ENCODE results near the gene ATP8B2.
"Not testable (repeated sequence)": the region's sequence is repeated elsewhere in the genome, so short reads cannot be mapped to it uniquely, and the experiment has no call there.

Gene ATP8B2

GRCh38 chr1:154324669-154325582 lies at the start of gene ATP8B2 (continued):
- TF ChIP-seq PRDM2 (tag by site-specific recombination; IDR thresholded peaks at IDR 0.05; ENCODE audit: borderline replicate concordance) (no peak), IKZF3 (tag by site-specific recombination; IDR thresholded peaks at IDR 0.05) (no peak), ZXDB (tag by site-specific recombination; IDR thresholded peaks at IDR 0.05) (peak; percentile 45), ZNF518A (tag by site-specific recombination; conservative IDR thresholded peaks at IDR 0.05; ENCODE audit: low read depth) (no peak), ZNF768 (tag by site-specific recombination; IDR thresholded peaks at IDR 0.05) (peak; percentile 76; the same call in 1 of the 2 replicates), ZNF529 (tag by site-specific recombination; IDR thresholded peaks at IDR 0.05; ENCODE audit: insufficient replicate concordance) (no peak), ZNF558 (tag by site-specific recombination; IDR thresholded peaks at IDR 0.05) (no peak), KLF9 (tag by site-specific recombination; IDR thresholded peaks at IDR 0.05; ENCODE audit: low read depth) (peak; percentile 97), ZNF23 (tag by site-specific recombination; IDR thresholded peaks at IDR 0.05; ENCODE audit: borderline replicate concordance) (no peak), ZNF335 (tag by site-specific recombination; conservative IDR thresholded peaks at IDR 0.05) (peak; percentile 96), ZNF544 (tag by site-specific recombination; IDR thresholded peaks at IDR 0.05) (no peak)

- ChIA-PET POLR2A (interaction anchor here (0.6 to 0.8 kb wide), 3 partner anchors 58 to 870 kb away, joined by 3 read pairs; no protein-coding TSS in a partner anchor), CTCF (interaction anchor here (0.6 to 3.6 kb wide), 10 partner anchors 37 to 272 kb away, joined by 3 to 39 read pairs (median 3); no protein-coding TSS in a partner anchor)
- Histone ChIP-seq H3K4me1 (ENCODE audit: control insufficient read depth, insufficient read depth, low read length) (no peaks in the 10 kb centered on the region), H3K4me3 (ENCODE audit: low read depth, low read length) (no peak overlapping the region), H3K36me3 (ENCODE audit: control insufficient read depth in 2 of 2, insufficient read depth in 1 of 2, low read length in 2 of 2) (peaks cover 12 to 31% of the 10 kb centered on the region in 2 experiments), H3K27ac (ENCODE audit: extremely low read depth, low read depth, low read length) (no peak overlapping the region), H3K9me3 (ENCODE audit: control insufficient read depth, insufficient read depth, low read depth, low read length) (no peaks in the 10 kb centered on the region)
- TF ChIP-seq ZBTB8A (tag by site-specific recombination; IDR thresholded peaks at IDR 0.05) (peak; percentile 34; the same call in 1 of the 2 replicates), IKZF3 (tag by site-specific recombination; IDR thresholded peaks at IDR 0.05) (no peak), ZNF2 (tag by site-specific recombination; IDR thresholded peaks at IDR 0.05) (peak; percentile 76), ZNF280D (tag by site-specific recombination; IDR thresholded peaks at IDR 0.05) (no peak), ZNF654 (tag by site-specific recombination; IDR thresholded peaks at IDR 0.05; ENCODE audit: low read depth) (peak; percentile 34)
These were observed 48.5 kb upstream of the ATP8B2 start for GRCh38 chr1:154276797-154277196.

GRCh38 chr1:154287591-154287990 lies 37.7 kb upstream of the ATP8B2 start:
- CTCF ChIA-PET; H3K9me3 ChIP-seq (ENCODE audit: control insufficient read depth, insufficient read depth, low read depth, low read length); H3K4me1 ChIP-seq (ENCODE audit: control insufficient read depth, insufficient read depth, low read length); H3K36me3 ChIP-seq (ENCODE audit: control insufficient read depth in 2 of 2, insufficient read depth in 1 of 2, low read length in 2 of 2); POLR2A ChIA-PET; H3K4me3 ChIP-seq (ENCODE audit: low read depth, low read length); H3K27ac ChIP-seq (ENCODE audit: extremely low read depth, low read depth, low read length): not testable (repeated sequence)

All from HEK293 (cell line).